HEK293 (cell line): ENCODE data around the gene HOTAIR.

Experiments used
- CTCF ChIA-PET: fragments of 350-600 bp; formaldehyde crosslinking; extraction: SDS; loops from one replicate; lab custom pipeline; 2021; ENCODE audit warnings: antibody characterized with exemption; lab: Yijun Ruan, JAX
- POLR2A ChIA-PET: fragments of 300-600 bp; formaldehyde crosslinking; extraction: SDS; loops from one replicate; lab custom pipeline; 2020; ENCODE audit warnings: antibody characterized with exemption, inconsistent platforms; lab: Yijun Ruan, JAX
- H3K27ac ChIP-seq: fragments of 200-500 bp; sonication (Bioruptor generic); 2 replicates; pipeline ENCODE4 v1.5.1; 2014; ENCODE audit warnings: low read depth, low read length, control low read depth, inconsistent platforms; ENCODE audit errors: extremely low read depth
- H3K36me3 ChIP-seq, 2 experiments: fragments of 200-500 bp in 1 of 2; sonication (Bioruptor generic) in 1 of 2; 1 replicate in 1 of 2; 2 replicates in 1 of 2; pipeline ENCODE4 v1.5.1; 2014 to 2017; ENCODE audit warnings: inconsistent platforms in 2 of 2, low read length in 2 of 2; ENCODE audit not compliant: control insufficient read depth in 2 of 2, insufficient read depth in 1 of 2
- H3K4me1 ChIP-seq: fragments of 200-500 bp; sonication (Bioruptor generic); 2 replicates; pipeline ENCODE4 v1.5.1; 2014; ENCODE audit warnings: mild to moderate bottlenecking, low read length, inconsistent platforms; ENCODE audit not compliant: control insufficient read depth, insufficient read depth
- H3K4me3 ChIP-seq: 2 replicates; pipeline ENCODE4 v1.5.1; 2011; ENCODE audit warnings: low read depth, mild to moderate bottlenecking, control low read depth, low read length, moderate library complexity
- H3K9me3 ChIP-seq: fragments of 200-500 bp; sonication (Bioruptor generic); 2 replicates; pipeline ENCODE4 v1.5.1; 2014; ENCODE audit warnings: low read depth, low read length, inconsistent platforms; ENCODE audit not compliant: control insufficient read depth, insufficient read depth
- GLIS2 ChIP-seq: fragments of 450-650 bp; formaldehyde crosslinking; IDR thresholded peaks from 2 replicates; pipeline ENCODE4 v1.5.1; 2016; ENCODE audit warnings: missing biosample characterization, missing genetic modification characterization
- SP7 ChIP-seq: fragments of 450-650 bp; formaldehyde crosslinking; IDR thresholded peaks from 2 replicates; pipeline ENCODE4 v1.5.1; 2016; ENCODE audit warnings: missing biosample characterization, missing genetic modification characterization
- ZNF2 ChIP-seq: fragments of 450-650 bp; formaldehyde crosslinking; IDR thresholded peaks from 2 replicates; pipeline ENCODE4 v1.5.1; 2016; ENCODE audit warnings: missing biosample characterization, missing genetic modification characterization
- ZNF280D ChIP-seq: fragments of 450-650 bp; formaldehyde crosslinking; IDR thresholded peaks from 2 replicates; pipeline ENCODE4 v1.5.1; 2016; ENCODE audit warnings: missing biosample characterization, missing genetic modification characterization
- ZNF292 ChIP-seq: fragments of 450-650 bp; formaldehyde crosslinking; IDR thresholded peaks from 2 replicates; pipeline ENCODE4 v1.5.1; 2016; ENCODE audit warnings: low read depth, missing biosample characterization, missing genetic modification characterization, borderline replicate concordance
- ZNF423 ChIP-seq: fragments of 450-650 bp; formaldehyde crosslinking; IDR thresholded peaks from 2 replicates; pipeline ENCODE4 v1.5.1; 2016; ENCODE audit warnings: missing biosample characterization, missing genetic modification characterization
- ZNF501 ChIP-seq: fragments of 450-650 bp; formaldehyde crosslinking; IDR thresholded peaks from 2 replicates; pipeline ENCODE4 v1.5.1; 2016; ENCODE audit warnings: missing biosample characterization, missing genetic modification characterization
- ZNF558 ChIP-seq: fragments of 450-650 bp; formaldehyde crosslinking; IDR thresholded peaks from 2 replicates; pipeline ENCODE4 v1.5.1; 2016; ENCODE audit warnings: missing biosample characterization, missing genetic modification characterization
- ZNF600 ChIP-seq: fragments of 450-650 bp; formaldehyde crosslinking; IDR thresholded peaks from 2 replicates; pipeline ENCODE4 v1.5.1; 2016; ENCODE audit warnings: missing biosample characterization, missing genetic modification characterization
- ZXDB ChIP-seq: fragments of 450-650 bp; formaldehyde crosslinking; IDR thresholded peaks from 2 replicates; pipeline ENCODE4 v1.5.1; 2016; ENCODE audit warnings: missing biosample characterization, missing genetic modification characterization
- TF ChIP-seq, protein P1 (sequence below): fragments of 450-650 bp; formaldehyde crosslinking; conservative IDR thresholded peaks from 2 replicates; pipeline ENCODE4 v1.5.1; 2016; ENCODE audit warnings: low read depth, missing biosample characterization, missing genetic modification characterization
- TF ChIP-seq, protein P2 (sequence below): fragments of 450-650 bp; formaldehyde crosslinking; IDR thresholded peaks from 2 replicates; pipeline ENCODE4 v1.5.1; 2017; ENCODE audit warnings: missing biosample characterization, missing genetic modification characterization

Gene HOTAIR

DNA sequence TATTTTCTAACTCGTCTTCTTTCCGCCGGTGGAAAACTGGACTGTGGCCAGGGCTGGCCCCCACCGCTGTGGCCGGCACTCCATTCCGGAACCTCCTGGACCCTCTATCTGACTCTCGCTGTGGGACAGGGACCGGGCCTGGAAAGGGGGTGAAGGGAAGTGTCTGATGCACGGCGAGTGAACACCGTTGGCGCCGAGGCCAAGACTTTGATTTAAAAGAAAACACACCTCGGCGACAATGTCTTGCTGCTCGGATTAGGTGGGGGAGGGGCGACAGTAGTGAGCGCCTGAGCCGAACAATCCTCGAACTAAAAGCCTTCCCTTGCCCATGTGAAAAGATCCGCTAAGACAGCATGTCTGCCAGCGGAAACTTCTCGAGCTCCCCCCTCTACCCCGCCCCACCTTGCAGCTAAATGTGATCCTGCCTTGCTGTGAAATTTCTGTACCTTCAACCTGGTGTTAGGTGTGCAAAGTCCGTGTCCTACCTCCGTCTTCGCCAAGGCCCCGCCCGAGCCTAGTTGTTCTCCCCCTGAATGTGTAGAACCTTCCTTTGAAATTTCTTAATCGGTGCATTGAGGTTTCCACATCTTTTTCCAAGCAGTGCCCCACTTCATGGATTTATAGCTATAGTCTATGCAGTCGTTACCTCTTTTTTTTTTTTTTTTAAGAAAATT is 862 bp upstream of the HOTAIR start:
- ChIA-PET POLR2A (interaction anchor here (0.6 kb wide), 1 partner anchor 20 kb away, joined by 4 read pairs; no protein-coding TSS in a partner anchor), CTCF (interaction anchor here (0.6 to 0.8 kb wide), 2 partner anchors 232 to 272 kb away, joined by 3 to 5 read pairs; no protein-coding TSS in a partner anchor)

DNA sequence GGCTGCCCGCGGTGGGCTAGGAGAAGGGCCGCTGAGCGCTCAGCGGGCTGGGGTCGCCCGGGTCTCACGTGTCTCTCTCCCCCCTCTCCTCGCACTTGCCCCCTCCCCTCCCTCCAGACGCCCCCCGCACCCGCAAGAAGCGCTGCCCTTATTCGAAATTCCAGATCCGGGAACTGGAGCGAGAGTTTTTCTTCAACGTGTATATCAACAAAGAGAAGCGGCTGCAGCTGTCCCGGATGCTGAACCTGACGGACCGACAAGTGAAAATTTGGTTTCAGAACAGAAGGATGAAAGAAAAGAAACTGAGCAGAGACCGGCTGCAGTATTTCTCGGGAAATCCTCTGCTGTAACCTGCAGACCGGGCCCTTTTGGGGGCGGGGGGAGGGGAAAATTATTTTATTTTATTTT is 314 bp upstream of the HOTAIR start:
- CTCF ChIA-PET: interaction anchor here (0.7 kb wide), 2 partner anchors 209 to 231 kb away, joined by 4 to 6 read pairs; no protein-coding TSS in a partner anchor

More for the DNA sequence above, 862 bp upstream of the HOTAIR start:
- Histone ChIP-seq H3K9me3 (no peaks in the 10 kb centered on the region), H3K36me3 (no peaks in the 10 kb centered on the region), H3K4me3 (no peak overlapping the region), H3K4me1 (peaks cover 60% of the 10 kb centered on the region), H3K27ac (no peak overlapping the region; the same call in 1 of the 2 replicates)
- TF ChIP-seq SP7 (tag by site-specific recombination) (0 out of 2 replicates have a peak, but pooled peaks have one; percentile 8), ZXDB (tag by site-specific recombination) (no peak), ZNF292 (tag by site-specific recombination) (no peak), ZNF558 (tag by site-specific recombination) (no peak), ZNF423 (0 out of 2 replicates have a peak, but pooled peaks have one; percentile 10), ZNF2 (0 out of 2 replicates have a peak, but pooled peaks have one; percentile 24), ZNF280D (tag by site-specific recombination) (no peak), ZNF600 (peak; percentile 67)
- TF ChIP-seq, protein P1, sequence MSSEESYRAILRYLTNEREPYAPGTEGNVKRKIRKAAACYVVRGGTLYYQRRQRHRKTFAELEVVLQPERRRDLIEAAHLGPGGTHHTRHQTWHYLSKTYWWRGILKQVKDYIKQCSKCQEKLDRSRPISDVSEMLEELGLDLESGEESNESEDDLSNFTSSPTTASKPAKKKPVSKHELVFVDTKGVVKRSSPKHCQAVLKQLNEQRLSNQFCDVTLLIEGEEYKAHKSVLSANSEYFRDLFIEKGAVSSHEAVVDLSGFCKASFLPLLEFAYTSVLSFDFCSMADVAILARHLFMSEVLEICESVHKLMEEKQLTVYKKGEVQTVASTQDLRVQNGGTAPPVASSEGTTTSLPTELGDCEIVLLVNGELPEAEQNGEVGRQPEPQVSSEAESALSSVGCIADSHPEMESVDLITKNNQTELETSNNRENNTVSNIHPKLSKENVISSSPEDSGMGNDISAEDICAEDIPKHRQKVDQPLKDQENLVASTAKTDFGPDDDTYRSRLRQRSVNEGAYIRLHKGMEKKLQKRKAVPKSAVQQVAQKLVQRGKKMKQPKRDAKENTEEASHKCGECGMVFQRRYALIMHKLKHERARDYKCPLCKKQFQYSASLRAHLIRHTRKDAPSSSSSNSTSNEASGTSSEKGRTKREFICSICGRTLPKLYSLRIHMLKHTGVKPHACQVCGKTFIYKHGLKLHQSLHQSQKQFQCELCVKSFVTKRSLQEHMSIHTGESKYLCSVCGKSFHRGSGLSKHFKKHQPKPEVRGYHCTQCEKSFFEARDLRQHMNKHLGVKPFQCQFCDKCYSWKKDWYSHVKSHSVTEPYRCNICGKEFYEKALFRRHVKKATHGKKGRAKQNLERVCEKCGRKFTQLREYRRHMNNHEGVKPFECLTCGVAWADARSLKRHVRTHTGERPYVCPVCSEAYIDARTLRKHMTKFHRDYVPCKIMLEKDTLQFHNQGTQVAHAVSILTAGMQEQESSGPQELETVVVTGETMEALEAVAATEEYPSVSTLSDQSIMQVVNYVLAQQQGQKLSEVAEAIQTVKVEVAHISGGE (tag by site-specific recombination): 0 out of 2 replicates have a peak, but pooled peaks have one; percentile 4
- TF ChIP-seq, protein P2, sequence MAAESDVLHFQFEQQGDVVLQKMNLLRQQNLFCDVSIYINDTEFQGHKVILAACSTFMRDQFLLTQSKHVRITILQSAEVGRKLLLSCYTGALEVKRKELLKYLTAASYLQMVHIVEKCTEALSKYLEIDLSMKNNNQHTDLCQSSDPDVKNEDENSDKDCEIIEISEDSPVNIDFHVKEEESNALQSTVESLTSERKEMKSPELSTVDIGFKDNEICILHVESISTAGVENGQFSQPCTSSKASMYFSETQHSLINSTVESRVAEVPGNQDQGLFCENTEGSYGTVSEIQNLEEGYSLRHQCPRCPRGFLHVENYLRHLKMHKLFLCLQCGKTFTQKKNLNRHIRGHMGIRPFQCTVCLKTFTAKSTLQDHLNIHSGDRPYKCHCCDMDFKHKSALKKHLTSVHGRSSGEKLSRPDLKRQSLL (tag by site-specific recombination): peak; percentile 57; the same call in 1 of the 2 replicates

More for the DNA sequence above, 314 bp upstream of the HOTAIR start:
- H3K4me3 ChIP-seq: no peak overlapping the region
- POLR2A ChIA-PET: no interaction called here
- TF ChIP-seq ZNF501 (tag by site-specific recombination) (no peak), GLIS2 (tag by site-specific recombination) (0 out of 2 replicates have a peak, but pooled peaks have one; percentile 3)
- TF ChIP-seq, all 188 proteins: peak for 1
- Histone ChIP-seq H3K36me3 (no peaks in the 10 kb centered on the region), H3K27ac (no peak overlapping the region; the same call in 1 of the 2 replicates), H3K4me1 (peaks cover 60% of the 10 kb centered on the region), H3K9me3 (no peaks in the 10 kb centered on the region)
